ENCODE results near the gene FBRS. TPM values are rescaled to one million over a fixed set of nuclear protein-coding genes. Genes with fewer than 3 reads are reported as not detected.

The FBRS gene
- total and polyA plus RNA-seq, 2 donors (not counting 3 experiments of a cell fraction or from before 2014, with no cell fraction given), result 15.5 to 68.6 TPM

GRCh38 chr16:30621765-30622164 lies 36.5 kb upstream of the FBRS start:
- intact Hi-C loops (cut with micrococcal nuclease), result no loop called here
- ChIA-PET POLR2A (no interaction called here), CTCF (no interaction called here)
- Histone ChIP-seq H3K27me3 (ENCODE audit: control insufficient read depth in 2 of 2, insufficient read depth in 2 of 2, low read length in 2 of 2) (peaks cover 12% of the 10 kb centered on the region in 2 experiments), H3K4me1 (ENCODE audit: control insufficient read depth, extremely low read depth, insufficient read depth, low read length) (no peaks in the 10 kb centered on the region), H3K9ac (replicated peaks; ENCODE audit: extremely low read depth, insufficient read depth, low read length) (no peak overlapping the region), H3K9me1 (replicated peaks; ENCODE audit: control insufficient read depth, extremely low read depth, insufficient read depth, low read length) (no peaks in the 10 kb centered on the region), H3K79me2 (ENCODE audit: control insufficient read depth, insufficient read depth, low read length) (no peaks in the 10 kb centered on the region), H2AFZ (ENCODE audit: low read depth, low read length) (no peak overlapping the region), H3K36me3 (ENCODE audit: control insufficient read depth in 2 of 2, extremely low read depth in 1 of 2, insufficient read depth in 2 of 2, low read length in 2 of 2) (no peaks in the 10 kb centered on the region), H3K27ac (ENCODE audit: insufficient read depth, low read depth, low read length) (no peak overlapping the region), H3K4me3 (replicated peaks in 1 of 3; ENCODE audit: insufficient read depth in 1 of 3, low read depth in 1 of 3, low read length in 3 of 3) (no peak overlapping the region), H4K20me1 (replicated peaks; ENCODE audit: control insufficient read depth, extremely low read depth, insufficient read depth, low read length) (no peaks in the 10 kb centered on the region), H3K4me2 (ENCODE audit: insufficient read depth, low read length) (no peak overlapping the region), H3K9me3 (replicated peaks; ENCODE audit: control insufficient read depth, insufficient read depth, low read length) (no peaks in the 10 kb centered on the region)
- dilution Hi-C loops (cut with MboI; ENCODE audit: extremely low pct_ligation_motif_present, low sequenced_read_pairs), result no loop called here
- FAIRE-seq (no peak), DNase-seq (ENCODE audit: low read depth, low spot score) (no peak)
- no peak for TF ChIP-seq MAX (IDR thresholded peaks at IDR 0.05; ENCODE audit: insufficient read depth, insufficient read length)
- TF ChIP-seq POLR2A (IDR thresholded peaks at IDR 0.05; ENCODE audit: low read depth, low read length), result no peak
- TF ChIP-seq FOS (IDR thresholded peaks at IDR 0.05; ENCODE audit: borderline replicate concordance, insufficient read depth, low read length), result no peak
- no TSS peak for BruUV-seq (replicated peaks)

GRCh38 chr16:30622455-30623032 lies 35.7 kb upstream of the FBRS start:
- H3K79me2 ChIP-seq (ENCODE audit: control insufficient read depth, insufficient read depth, low read length), result no peaks in the 10 kb centered on the region
- H3K27ac ChIP-seq (ENCODE audit: insufficient read depth, low read depth, low read length), result no peak overlapping the region
- no peak overlapping the region for H3K4me2 ChIP-seq (ENCODE audit: insufficient read depth, low read length)
- H3K36me3 ChIP-seq (ENCODE audit: control insufficient read depth in 2 of 2, extremely low read depth in 1 of 2, insufficient read depth in 2 of 2, low read length in 2 of 2), result no peaks in the 10 kb centered on the region
- ChIA-PET CTCF (interaction anchor here (1.8 kb wide), 1 partner anchor 24 kb away, joined by 4 read pairs; no protein-coding TSS in a partner anchor), POLR2A (no interaction called here)
- no peak overlapping the region for H2AFZ ChIP-seq (ENCODE audit: low read depth, low read length)
- DNase-seq (ENCODE audit: low read depth, low spot score), result no peak
- no peak overlapping the region for H3K9ac ChIP-seq (replicated peaks; ENCODE audit: extremely low read depth, insufficient read depth, low read length)
- dilution Hi-C loops (cut with MboI; ENCODE audit: extremely low pct_ligation_motif_present, low sequenced_read_pairs) (no loop called here), intact Hi-C loops (cut with micrococcal nuclease) (no loop called here)
- H3K9me3 ChIP-seq (replicated peaks; ENCODE audit: control insufficient read depth, insufficient read depth, low read length), result no peaks in the 10 kb centered on the region
- peaks cover 12% of the 10 kb centered on the region in 2 experiments for H3K27me3 ChIP-seq (ENCODE audit: control insufficient read depth in 2 of 2, insufficient read depth in 2 of 2, low read length in 2 of 2)
- FAIRE-seq, result no peak
- H3K4me1 ChIP-seq (ENCODE audit: control insufficient read depth, extremely low read depth, insufficient read depth, low read length), result no peaks in the 10 kb centered on the region
- no TSS peak for BruUV-seq (replicated peaks)
- no peaks in the 10 kb centered on the region for H3K9me1 ChIP-seq (replicated peaks; ENCODE audit: control insufficient read depth, extremely low read depth, insufficient read depth, low read length)
- no peaks in the 10 kb centered on the region for H4K20me1 ChIP-seq (replicated peaks; ENCODE audit: control insufficient read depth, extremely low read depth, insufficient read depth, low read length)
- no peak overlapping the region for H3K4me3 ChIP-seq (replicated peaks in 1 of 3; ENCODE audit: insufficient read depth in 1 of 3, low read depth in 1 of 3, low read length in 3 of 3)
- TF ChIP-seq POLR2A (IDR thresholded peaks at IDR 0.05; ENCODE audit: low read depth, low read length), result no peak

All from endothelial cell of umbilical vein (primary cell).